ENCODE measurements around the gene DPP10.

- TF ChIP-seq CTCF (IDR thresholded peaks at IDR 0.05), result no peak
- no peak for TF ChIP-seq POLR2A (IDR thresholded peaks at IDR 0.05)
Observed at GRCh38 chr2:114754907-114755563, 312.6 kb downstream of the DPP10 start.

All from body of pancreas (tissue), 4 donors.